Measurements from ENCODE around the gene CDIP1.

CDIP1 gene

GRCh38 chr16:4513086-4513860 is 25.3 kb downstream of the CDIP1 start:
- FAIRE-seq: no peak

GRCh38 chr16:4512473-4512872 is 26.1 kb downstream of the CDIP1 start:
- FAIRE-seq: no peak

- FAIRE-seq: no peak
Observed at GRCh38 chr16:4511441-4512082, 27.0 kb downstream of the CDIP1 start.

- FAIRE-seq: no peak
Observed at GRCh38 chr16:4510747-4511426, 27.7 kb downstream of the CDIP1 start.

- no peak for FAIRE-seq
Observed at GRCh38 chr16:4510131-4510530, 28.4 kb downstream of the CDIP1 start.

- no peak for FAIRE-seq
Observed at GRCh38 chr16:4509420-4509819, 29.2 kb downstream of the CDIP1 start.

- FAIRE-seq: no peak
Observed at GRCh38 chr16:4508806-4509205, 29.8 kb downstream of the CDIP1 start.

GRCh38 chr16:4507588-4508345 is 30.8 kb downstream of the CDIP1 start:
- FAIRE-seq: no peak

- FAIRE-seq: no peak
Observed at GRCh38 chr16:4506450-4506849, 32.1 kb downstream of the CDIP1 start.

GRCh38 chr16:4505356-4506147 is 33.0 kb downstream of the CDIP1 start:
- no peak for FAIRE-seq

- FAIRE-seq: no peak
Observed at GRCh38 chr16:4501071-4501478, 37.5 kb downstream of the CDIP1 start.

GRCh38 chr16:4500272-4500671 is 38.3 kb downstream of the CDIP1 start:
- FAIRE-seq: no peak

- FAIRE-seq: no peak
Observed at GRCh38 chr16:4499196-4499555, 39.4 kb downstream of the CDIP1 start.

GRCh38 chr16:4498546-4499195 is 39.9 kb downstream of the CDIP1 start:
- FAIRE-seq: no peak

GRCh38 chr16:4496305-4496704 is 42.3 kb downstream of the CDIP1 start:
- no peak for FAIRE-seq

- FAIRE-seq: no peak
Observed at GRCh38 chr16:4495766-4496165, 42.8 kb downstream of the CDIP1 start.

GRCh38 chr16:4494746-4495490 is 43.7 kb downstream of the CDIP1 start:
- no peak for FAIRE-seq

- no peak for FAIRE-seq
Observed at GRCh38 chr16:4491898-4492297, 46.7 kb downstream of the CDIP1 start.

- no peak for FAIRE-seq
Observed at GRCh38 chr16:4489030-4489429, 49.5 kb downstream of the CDIP1 start.

- FAIRE-seq: no peak
Observed at GRCh38 chr16:4488499-4488967, 50.0 kb downstream of the CDIP1 start.

GRCh38 chr16:4487955-4488498 is 50.5 kb downstream of the CDIP1 start:
- no peak for FAIRE-seq
